ENCODE results near the gene ALKBH3.

Gene ALKBH3

DNA sequence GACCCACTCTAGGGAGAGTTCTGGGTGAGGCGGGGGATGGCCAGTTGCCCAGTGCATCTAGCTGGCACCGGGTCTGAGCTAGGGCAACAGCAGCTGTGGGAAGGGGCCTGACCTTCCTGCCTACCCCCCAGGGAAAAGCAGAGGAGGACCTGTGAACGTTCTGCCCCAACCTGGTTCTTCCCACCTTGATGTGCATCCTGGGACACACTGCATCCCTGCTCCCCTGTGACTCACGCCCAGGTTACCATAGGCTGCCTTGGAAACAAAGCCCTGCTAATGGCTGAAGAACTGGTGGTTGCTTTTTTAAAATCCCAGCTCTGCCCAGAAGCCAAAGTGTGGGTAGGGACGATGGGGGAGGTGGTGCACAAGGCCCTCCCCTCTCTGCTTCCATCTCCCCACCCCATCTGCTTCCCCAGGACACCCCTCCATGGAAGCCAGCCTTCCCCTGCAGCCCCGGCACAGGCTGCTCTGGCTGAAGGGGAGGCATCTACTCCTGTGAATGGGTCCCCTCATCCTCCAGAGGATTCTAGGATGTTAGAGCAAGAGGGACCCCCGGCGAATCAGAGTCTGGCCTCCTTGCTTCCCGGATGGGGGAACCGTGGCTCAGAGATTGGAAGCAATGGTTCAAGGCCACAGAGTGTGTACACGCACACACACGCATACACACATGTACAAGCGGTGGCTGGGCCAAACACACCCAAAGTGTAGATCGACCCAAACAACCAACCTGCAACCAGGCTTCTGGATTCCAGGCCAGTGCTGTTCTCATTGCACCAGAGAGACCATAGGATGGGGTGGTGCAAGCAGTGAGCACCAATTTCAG, 54.2 kb downstream of the ALKBH3 start:
- Histone ChIP-seq H3K27ac (no peak overlapping the region), H3K4me3 (no peak overlapping the region), H3K4me1 (peaks cover 0 to 47% (median 21%) of the 10 kb centered on the region in 4 donors), H3K27me3 (no peaks in the 10 kb centered on the region), H3K9me3 (no peaks in the 10 kb centered on the region), H3K36me3 (no peaks in the 10 kb centered on the region)
- no peak for TF ChIP-seq CTCF (IDR thresholded peaks at IDR 0.05)
- intact Hi-C loops (cut with DNase I; ENCODE audit: low total_unique reads) = no loop called here
- DNase-seq = no peak

DNA sequence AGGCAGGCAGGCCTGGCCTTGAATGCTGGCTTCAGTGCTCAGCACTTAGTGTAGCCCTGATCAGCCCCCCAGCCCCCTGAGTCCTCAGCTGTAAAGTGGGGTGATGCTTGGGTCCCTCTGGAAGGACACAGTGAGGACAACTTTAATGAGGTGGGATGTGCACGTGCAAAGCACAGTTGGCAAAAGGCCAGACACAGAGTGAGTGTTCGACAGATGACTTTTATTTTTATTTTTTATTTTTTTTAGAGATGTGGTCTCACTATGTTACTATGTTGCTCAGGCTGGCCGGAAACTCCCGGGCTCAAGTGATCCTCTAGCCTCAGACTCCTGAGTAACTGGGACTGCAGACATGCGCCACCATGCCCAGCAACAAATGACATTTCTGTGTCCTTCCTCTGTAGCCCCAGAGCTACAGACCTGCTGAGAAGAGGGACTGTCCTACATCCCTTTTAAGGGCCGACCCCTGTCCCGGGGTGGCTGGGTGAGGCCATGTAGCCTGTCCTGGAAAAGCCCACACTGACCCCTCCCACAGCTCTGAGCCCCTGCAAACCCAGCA, 54.9 kb downstream of the ALKBH3 start:
- intact Hi-C loops (cut with DNase I; ENCODE audit: low total_unique reads) = no loop called here
- Histone ChIP-seq H3K36me3 (no peaks in the 10 kb centered on the region), H3K9me3 (no peaks in the 10 kb centered on the region), H3K27me3 (no peaks in the 10 kb centered on the region), H3K4me1 (peaks cover 0 to 47% (median 21%) of the 10 kb centered on the region in 4 donors), H3K4me3 (no peak overlapping the region), H3K27ac (peak overlapping the region in 1 of 2 donors; percentile 67)
- TF ChIP-seq CTCF (IDR thresholded peaks at IDR 0.05) = no peak
- no peak for DNase-seq

GRCh38 chr11:43936076-43936475, 55.4 kb downstream of the ALKBH3 start:
- intact Hi-C loops (cut with DNase I; ENCODE audit: low total_unique reads) = no loop called here
- no peak for TF ChIP-seq CTCF (IDR thresholded peaks at IDR 0.05)
- H3K36me3 ChIP-seq = no peaks in the 10 kb centered on the region
- no peaks in the 10 kb centered on the region for H3K27me3 ChIP-seq
- H3K4me1 ChIP-seq = peaks cover 0 to 48% (median 21%) of the 10 kb centered on the region in 4 donors
- H3K4me3 ChIP-seq = no peak overlapping the region
- H3K9me3 ChIP-seq = no peaks in the 10 kb centered on the region
- DNase-seq = no peak
- peak overlapping the region in 1 of 2 donors; percentile 67 for H3K27ac ChIP-seq

- Histone ChIP-seq H3K4me3 (no peak overlapping the region), H3K4me1 (peaks cover 0 to 56% (median 23%) of the 10 kb centered on the region in 4 donors), H3K36me3 (peaks cover 0 to under 1% (median 0%) of the 10 kb centered on the region in 3 donors), H3K9me3 (no peaks in the 10 kb centered on the region), H3K27me3 (no peaks in the 10 kb centered on the region), H3K27ac (peak overlapping the region; percentile 61 to 67)
- TF ChIP-seq CTCF (IDR thresholded peaks at IDR 0.05) = no peak
- intact Hi-C loops (cut with DNase I; ENCODE audit: low total_unique reads) = no loop called here
- no peak for DNase-seq
Observed at GRCh38 chr11:43937434-43938411, 57.1 kb downstream of the ALKBH3 start.

DNA sequence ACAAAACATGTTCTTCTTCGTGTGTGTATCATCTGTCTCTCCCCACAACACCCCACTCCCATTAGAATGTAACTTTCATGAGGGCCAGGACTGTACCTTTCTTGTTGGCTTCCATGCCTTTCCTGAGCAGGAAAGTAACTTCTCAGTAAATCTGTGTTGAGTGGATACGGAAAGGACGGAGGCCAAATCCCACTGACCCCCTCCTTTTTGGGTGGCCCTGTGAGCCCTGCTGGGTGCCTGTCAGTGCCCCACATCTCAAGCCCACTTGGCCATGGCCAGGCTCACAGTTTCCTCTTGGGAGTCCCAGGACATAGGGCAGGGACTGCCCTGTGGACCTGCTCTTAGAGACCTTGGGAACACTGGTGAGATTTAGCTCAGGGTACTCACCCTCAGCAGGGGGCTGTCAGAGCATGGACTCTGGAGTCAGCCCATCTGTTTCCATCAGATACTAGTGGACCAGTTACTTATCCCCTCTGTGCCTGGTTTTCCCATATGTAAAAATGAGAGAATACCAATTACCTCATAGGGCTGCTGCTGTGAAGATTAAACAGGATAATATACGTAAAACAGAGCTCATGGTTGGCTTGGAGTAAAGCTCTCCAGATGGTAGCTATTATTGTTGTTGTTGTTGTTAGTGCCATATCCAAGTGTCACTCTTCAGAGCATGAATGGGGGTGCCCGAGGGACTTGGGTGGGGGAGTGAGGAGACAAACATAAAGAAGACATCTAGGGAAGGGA, 60.8 kb downstream of the ALKBH3 start:
- Histone ChIP-seq H3K4me3 (peak overlapping the region; percentile 94 to 96), H3K36me3 (peaks cover 20 to 24% (median 22%) of the 10 kb centered on the region in 3 donors), H3K4me1 (peaks cover 0 to 41% (median 21%) of the 10 kb centered on the region in 4 donors), H3K9me3 (no peaks in the 10 kb centered on the region), H3K27ac (peak overlapping the region; percentile 98 to 99), H3K27me3 (no peaks in the 10 kb centered on the region)
- no peak for DNase-seq
- intact Hi-C loops (cut with DNase I; ENCODE audit: low total_unique reads) = loop anchor here (10.0 kb wide), 1 partner anchor 47 kb away; no protein-coding TSS in a partner anchor
- TF ChIP-seq CTCF (IDR thresholded peaks at IDR 0.05) = no peak

Measured in tibial artery (tissue), 4 donors.